Ascending aorta (tissue), 2 donors: Measurements from ENCODE around the gene BAK1. TPM values are rescaled to one million over a fixed set of nuclear protein-coding genes. Genes with fewer than 3 reads are reported as not detected.

Experiments
- DNase-seq, 2 donors: peaks; one replicate each; pipeline ENCODE4 v3.0.0-alpha.2; 2019; ENCODE audit warnings: low spot score in 2 of 2
- H3K27ac ChIP-seq, 2 donors: fragments of 200-600 bp; sonication (generic); one replicate each; pipeline ENCODE4 v1.5.1; 2016 to 2017; ENCODE audit warnings: mild to moderate bottlenecking in 1 of 2
- H3K27me3 ChIP-seq: fragments of 200-600 bp; sonication (generic); one replicate; pipeline ENCODE4 v1.5.1; 2017
- H3K36me3 ChIP-seq, 2 donors: fragments of 200-600 bp; sonication (generic); one replicate each; pipeline ENCODE4 v1.5.1; 2016
- H3K4me1 ChIP-seq, 2 donors: fragments of 200-600 bp; sonication (generic); one replicate each; pipeline ENCODE4 v1.5.1; 2016 to 2017; ENCODE audit warnings: mild to moderate bottlenecking in 1 of 2
- H3K4me3 ChIP-seq, 2 donors: fragments of 200-600 bp; sonication (generic); one replicate each; pipeline ENCODE4 v1.5.1; 2016 to 2017; ENCODE audit warnings: mild to moderate bottlenecking in 1 of 2
- H3K9me3 ChIP-seq, 2 donors: fragments of 200-600 bp; sonication (generic); one replicate each; pipeline ENCODE4 v1.5.1; 2016
- intact Hi-C: fragments of 100-400 bp; cut with DNase I; formaldehyde crosslinking; loops from one replicate; pipeline ENCODE4 v1.15.1; 2023
- total RNA-seq: library from RNA; depleted of rRNA; stranded (reverse); fragments of >200 nt; gene quantifications from one replicate; pipeline ENCODE4 v1.1.0, GENCODE V29; 2016
- TF ChIP-seq, protein P1 (sequence below), 3 experiments: fragments of 200-600 bp in 2 of 3; fragments of 450-650 bp in 1 of 3; sonication (generic) in 2 of 3; IDR thresholded peaks; one replicate each; pipeline ENCODE4 v1.5.1; 2016 to 2019; ENCODE audit warnings: antibody characterized with exemption in 3 of 3, mild to moderate bottlenecking in 1 of 3, moderate library complexity in 1 of 3

The BAK1 gene
- total RNA-seq, 1 donor from 2014 or later = 8.7 TPM

DNA sequence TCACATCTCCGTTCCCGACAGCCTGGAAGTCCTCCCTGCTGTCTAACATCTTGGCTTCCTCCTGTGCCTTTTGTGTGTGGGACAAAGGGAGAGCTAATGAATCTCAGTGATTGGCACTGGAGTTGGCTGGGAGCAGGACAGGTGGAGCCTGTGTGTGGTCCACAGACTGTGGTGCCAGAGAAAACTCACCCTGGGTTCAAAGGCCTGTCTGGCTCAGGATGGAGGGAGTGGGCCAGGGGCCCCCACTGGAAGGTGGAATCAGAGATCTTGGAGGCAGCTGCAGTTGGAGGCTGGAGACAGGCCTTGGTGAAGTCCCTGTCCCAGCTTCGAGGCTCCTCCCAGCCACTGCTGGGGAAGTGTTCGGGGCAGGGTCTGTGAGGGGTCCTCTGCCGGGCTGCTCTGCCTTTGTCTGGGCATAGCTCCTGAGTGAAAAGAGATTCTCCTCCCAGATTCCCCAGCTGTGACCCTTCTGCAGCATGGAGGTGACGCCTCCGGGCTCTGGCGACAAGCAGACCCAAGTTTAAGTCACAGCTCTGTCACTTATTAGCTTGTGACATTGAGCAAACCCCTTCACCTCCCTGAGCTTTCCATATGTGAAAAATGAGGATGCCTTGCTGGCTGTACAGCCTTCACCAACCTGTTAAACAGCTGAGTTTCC, 27.2 kb upstream of the BAK1 start:
- no peaks in the 10 kb centered on the region for H3K4me1 ChIP-seq
- no peak overlapping the region for H3K27ac ChIP-seq
- TF ChIP-seq, protein P1, sequence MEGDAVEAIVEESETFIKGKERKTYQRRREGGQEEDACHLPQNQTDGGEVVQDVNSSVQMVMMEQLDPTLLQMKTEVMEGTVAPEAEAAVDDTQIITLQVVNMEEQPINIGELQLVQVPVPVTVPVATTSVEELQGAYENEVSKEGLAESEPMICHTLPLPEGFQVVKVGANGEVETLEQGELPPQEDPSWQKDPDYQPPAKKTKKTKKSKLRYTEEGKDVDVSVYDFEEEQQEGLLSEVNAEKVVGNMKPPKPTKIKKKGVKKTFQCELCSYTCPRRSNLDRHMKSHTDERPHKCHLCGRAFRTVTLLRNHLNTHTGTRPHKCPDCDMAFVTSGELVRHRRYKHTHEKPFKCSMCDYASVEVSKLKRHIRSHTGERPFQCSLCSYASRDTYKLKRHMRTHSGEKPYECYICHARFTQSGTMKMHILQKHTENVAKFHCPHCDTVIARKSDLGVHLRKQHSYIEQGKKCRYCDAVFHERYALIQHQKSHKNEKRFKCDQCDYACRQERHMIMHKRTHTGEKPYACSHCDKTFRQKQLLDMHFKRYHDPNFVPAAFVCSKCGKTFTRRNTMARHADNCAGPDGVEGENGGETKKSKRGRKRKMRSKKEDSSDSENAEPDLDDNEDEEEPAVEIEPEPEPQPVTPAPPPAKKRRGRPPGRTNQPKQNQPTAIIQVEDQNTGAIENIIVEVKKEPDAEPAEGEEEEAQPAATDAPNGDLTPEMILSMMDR (IDR thresholded peaks at IDR 0.05) = no peak
- H3K9me3 ChIP-seq = no peaks in the 10 kb centered on the region
- H3K27me3 ChIP-seq = no peaks in the 10 kb centered on the region
- no peak overlapping the region for H3K4me3 ChIP-seq
- no peaks in the 10 kb centered on the region for H3K36me3 ChIP-seq
- no peak for DNase-seq
- intact Hi-C loops = no loop called here

GRCh38 chr6:33606642-33607041, 26.6 kb upstream of the BAK1 start:
- TF ChIP-seq, protein P1 (IDR thresholded peaks at IDR 0.05) = no peak
- Histone ChIP-seq H3K4me3 (no peak overlapping the region), H3K4me1 (no peaks in the 10 kb centered on the region), H3K36me3 (no peaks in the 10 kb centered on the region), H3K27ac (no peak overlapping the region), H3K27me3 (no peaks in the 10 kb centered on the region), H3K9me3 (no peaks in the 10 kb centered on the region)
- no peak for DNase-seq
- intact Hi-C loops = no loop called here

GRCh38 chr6:33604941-33605854, 25.1 kb upstream of the BAK1 start:
- TF ChIP-seq, protein P1 (IDR thresholded peaks at IDR 0.05) = no peak
- Histone ChIP-seq H3K4me3 (no peak overlapping the region), H3K4me1 (no peaks in the 10 kb centered on the region), H3K27ac (no peak overlapping the region), H3K9me3 (no peaks in the 10 kb centered on the region), H3K27me3 (no peaks in the 10 kb centered on the region), H3K36me3 (no peaks in the 10 kb centered on the region)
- intact Hi-C loops = no loop called here
- DNase-seq = no peak

- no peak for DNase-seq
- Histone ChIP-seq H3K36me3 (no peaks in the 10 kb centered on the region), H3K27me3 (no peaks in the 10 kb centered on the region), H3K4me3 (no peak overlapping the region), H3K9me3 (no peaks in the 10 kb centered on the region), H3K4me1 (no peaks in the 10 kb centered on the region), H3K27ac (no peak overlapping the region)
- TF ChIP-seq, protein P1 (IDR thresholded peaks at IDR 0.05) = no peak
- intact Hi-C loops = no loop called here
Observed at GRCh38 chr6:33602180-33602579, 22.1 kb upstream of the BAK1 start.

- TF ChIP-seq, protein P1 (IDR thresholded peaks at IDR 0.05) = no peak
- H3K36me3 ChIP-seq = no peaks in the 10 kb centered on the region
- no peaks in the 10 kb centered on the region for H3K4me1 ChIP-seq
- no peak overlapping the region for H3K4me3 ChIP-seq
- no peak overlapping the region for H3K27ac ChIP-seq
- no peak for DNase-seq
- intact Hi-C loops = no loop called here
- no peaks in the 10 kb centered on the region for H3K9me3 ChIP-seq
- no peaks in the 10 kb centered on the region for H3K27me3 ChIP-seq
Observed at GRCh38 chr6:33600761-33601160, 20.7 kb upstream of the BAK1 start.
